Rectal smooth muscle tissue (tissue), 1 donor: ENCODE results near the gene SYT12.

Source experiments
- H3K27ac ChIP-seq: one replicate; pipeline ENCODE4 v1.7.0; 2013; ENCODE audit warnings: low read depth, low read length, inconsistent platforms
- H3K27me3 ChIP-seq: one replicate; pipeline ENCODE4 v1.7.0; 2013; ENCODE audit warnings: low read length; ENCODE audit not compliant: control insufficient read depth, insufficient read depth
- H3K36me3 ChIP-seq: one replicate; pipeline ENCODE4 v1.7.0; 2013; ENCODE audit warnings: low read length; ENCODE audit not compliant: control insufficient read depth, insufficient read depth
- H3K4me1 ChIP-seq: one replicate; pipeline ENCODE4 v1.7.0; 2013; ENCODE audit warnings: low read length; ENCODE audit not compliant: control insufficient read depth, insufficient read depth
- H3K4me3 ChIP-seq: one replicate; pipeline ENCODE4 v1.7.0; 2013; ENCODE audit warnings: low read length
- H3K9ac ChIP-seq: one replicate; pipeline ENCODE4 v1.7.0; 2013; ENCODE audit warnings: low read length

SYT12 gene

DNA sequence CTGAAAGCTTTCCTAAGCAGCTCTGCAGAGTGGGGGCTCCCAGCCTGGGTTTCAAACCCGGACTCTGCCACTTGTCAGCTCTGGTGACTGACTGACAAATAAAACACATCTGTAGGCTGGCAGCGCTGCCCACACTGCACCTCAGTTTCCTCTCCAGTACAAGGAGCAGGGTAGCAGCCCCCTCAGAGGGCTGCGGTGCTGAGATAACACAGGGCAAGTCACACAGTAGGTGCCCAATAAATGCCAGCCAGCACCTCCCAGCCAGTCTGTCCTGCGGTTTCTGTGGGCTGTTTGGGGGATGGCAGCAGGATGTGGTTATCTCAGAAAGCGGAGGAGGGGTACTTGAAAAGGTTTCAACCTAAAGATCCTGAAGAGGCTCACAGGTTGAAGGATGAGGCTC, 1.5 kb downstream of the SYT12 start:
- no peak overlapping the region for H3K27ac ChIP-seq
- peaks cover 15% of the 10 kb centered on the region for H3K27me3 ChIP-seq
- H3K9ac ChIP-seq: no peak overlapping the region
- H3K4me1 ChIP-seq: no peaks in the 10 kb centered on the region
- no peaks in the 10 kb centered on the region for H3K36me3 ChIP-seq
- no peak overlapping the region for H3K4me3 ChIP-seq

DNA sequence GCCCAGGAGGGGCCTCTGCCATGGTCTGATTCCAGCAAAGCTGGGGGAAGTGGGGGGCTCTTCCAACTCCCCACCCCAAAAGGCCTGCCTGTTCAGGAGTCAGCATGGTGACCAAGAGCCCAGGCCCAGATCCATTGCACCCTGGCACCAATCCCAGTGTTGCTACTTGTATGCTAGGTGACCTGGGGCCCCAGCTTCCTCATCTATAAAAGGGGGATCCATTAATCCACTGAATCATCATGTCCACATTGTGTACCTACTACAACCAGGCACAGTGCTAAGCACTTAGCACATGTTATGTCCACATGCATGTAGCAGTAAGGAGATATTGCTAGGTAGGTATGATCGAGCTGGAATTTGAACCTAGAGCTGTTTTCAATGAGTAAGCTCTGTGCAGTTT, 2.0 kb downstream of the SYT12 start:
- Histone ChIP-seq H3K36me3 (no peaks in the 10 kb centered on the region), H3K27ac (no peak overlapping the region), H3K27me3 (peaks cover 15% of the 10 kb centered on the region), H3K4me1 (no peaks in the 10 kb centered on the region), H3K4me3 (no peak overlapping the region), H3K9ac (no peak overlapping the region)

DNA sequence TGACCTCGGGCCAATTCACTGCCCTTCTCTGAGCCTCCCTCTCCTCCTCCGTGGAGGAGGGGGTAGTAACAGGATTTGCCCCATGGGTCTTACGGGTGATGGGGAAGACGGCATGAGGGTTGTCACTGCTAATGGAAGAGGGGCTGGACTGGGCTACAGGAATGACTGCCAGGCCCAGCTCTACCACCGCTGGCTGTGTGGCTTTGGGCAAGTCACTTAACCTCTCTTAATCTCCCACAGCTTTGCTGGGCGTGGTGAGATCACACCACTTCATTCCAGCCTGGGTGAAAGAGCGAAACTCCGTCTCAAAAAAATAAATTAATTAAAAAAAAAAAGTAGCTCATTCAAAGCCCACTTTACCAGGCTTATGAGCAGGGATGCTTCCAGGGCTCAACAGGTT, 2.8 kb downstream of the SYT12 start:
- peaks cover 15% of the 10 kb centered on the region for H3K27me3 ChIP-seq
- H3K36me3 ChIP-seq: no peaks in the 10 kb centered on the region
- H3K4me1 ChIP-seq: no peaks in the 10 kb centered on the region
- no peak overlapping the region for H3K9ac ChIP-seq
- no peak overlapping the region for H3K4me3 ChIP-seq
- no peak overlapping the region for H3K27ac ChIP-seq

DNA sequence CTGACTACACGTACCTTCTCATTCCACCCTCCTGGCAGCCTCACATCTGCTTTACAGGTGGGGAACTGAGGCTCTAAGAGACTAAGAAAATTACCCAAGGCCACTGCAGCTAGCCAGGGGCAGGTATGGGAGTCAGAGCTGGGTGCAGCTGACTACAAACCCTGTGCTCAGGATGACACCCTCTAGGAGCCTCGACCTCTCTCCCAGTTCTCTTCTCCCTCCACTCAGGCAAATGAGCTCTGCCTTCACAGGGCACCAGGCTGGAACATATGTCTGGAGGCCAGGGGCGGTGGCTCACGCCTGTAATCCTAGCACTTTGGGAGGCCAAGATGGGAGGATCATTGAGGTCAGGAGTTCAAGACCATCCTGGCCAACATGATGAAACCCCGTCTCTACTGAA, 4.0 kb downstream of the SYT12 start:
- Histone ChIP-seq H3K36me3 (no peaks in the 10 kb centered on the region), H3K27ac (no peak overlapping the region), H3K9ac (no peak overlapping the region), H3K4me3 (no peak overlapping the region), H3K27me3 (peaks cover 15% of the 10 kb centered on the region), H3K4me1 (no peaks in the 10 kb centered on the region)

DNA sequence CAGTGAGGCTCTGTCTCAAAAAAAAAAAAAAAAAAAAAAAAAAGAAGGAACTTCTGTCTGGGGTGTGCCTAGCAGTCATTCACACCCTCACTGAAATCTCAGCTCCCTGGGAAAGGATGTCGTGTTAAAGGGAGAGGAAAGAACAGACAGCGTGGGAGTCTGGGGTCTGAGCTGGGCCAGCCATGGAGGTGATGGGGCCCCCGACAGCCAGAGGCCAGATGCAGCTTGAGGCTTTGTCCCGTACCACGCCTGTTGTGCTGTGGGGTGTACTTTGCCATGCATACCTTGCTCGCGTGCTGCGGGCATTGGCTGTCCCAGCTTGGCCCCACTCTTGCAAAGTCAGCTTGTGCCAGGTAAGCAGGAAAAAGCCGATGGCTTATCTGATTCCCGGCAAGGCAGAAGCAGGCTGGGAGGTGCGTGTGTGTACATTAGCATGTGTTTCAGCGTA, 4.6 kb downstream of the SYT12 start:
- Histone ChIP-seq H3K36me3 (no peaks in the 10 kb centered on the region), H3K27me3 (peaks cover 10% of the 10 kb centered on the region), H3K4me3 (no peak overlapping the region), H3K4me1 (no peaks in the 10 kb centered on the region), H3K9ac (no peak overlapping the region), H3K27ac (no peak overlapping the region)

DNA sequence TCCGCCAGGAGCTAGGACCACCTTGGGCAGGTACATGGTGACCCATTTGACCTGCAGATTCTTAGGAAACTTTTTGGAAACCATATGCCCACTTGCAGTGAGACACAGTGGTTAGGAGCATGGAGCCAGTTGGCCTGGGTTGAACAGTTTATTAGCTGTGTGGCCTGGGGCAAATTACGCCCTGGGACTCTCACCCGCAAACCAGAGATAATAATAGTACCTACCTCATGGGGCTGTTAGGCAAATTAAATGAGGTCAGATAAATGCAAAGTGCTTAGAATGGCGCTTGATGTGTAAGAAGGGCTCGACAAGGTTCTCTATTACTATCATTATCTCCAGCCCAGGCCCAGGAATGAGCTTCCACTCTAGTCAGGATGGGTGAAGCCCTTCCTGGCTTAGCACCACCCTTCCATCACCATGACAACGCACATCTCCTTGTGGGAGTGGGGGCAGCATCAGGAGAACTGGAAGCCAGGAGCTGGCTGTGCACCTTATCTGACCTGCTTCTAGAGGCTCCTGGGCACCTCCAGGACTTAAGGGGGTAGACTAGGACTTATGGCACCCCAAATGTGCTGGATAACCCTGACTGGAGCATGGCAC, 5.1 kb downstream of the SYT12 start:
- Histone ChIP-seq H3K9ac (no peak overlapping the region), H3K27me3 (peaks cover 9% of the 10 kb centered on the region), H3K36me3 (no peaks in the 10 kb centered on the region), H3K27ac (no peak overlapping the region), H3K4me1 (no peaks in the 10 kb centered on the region), H3K4me3 (no peak overlapping the region)

DNA sequence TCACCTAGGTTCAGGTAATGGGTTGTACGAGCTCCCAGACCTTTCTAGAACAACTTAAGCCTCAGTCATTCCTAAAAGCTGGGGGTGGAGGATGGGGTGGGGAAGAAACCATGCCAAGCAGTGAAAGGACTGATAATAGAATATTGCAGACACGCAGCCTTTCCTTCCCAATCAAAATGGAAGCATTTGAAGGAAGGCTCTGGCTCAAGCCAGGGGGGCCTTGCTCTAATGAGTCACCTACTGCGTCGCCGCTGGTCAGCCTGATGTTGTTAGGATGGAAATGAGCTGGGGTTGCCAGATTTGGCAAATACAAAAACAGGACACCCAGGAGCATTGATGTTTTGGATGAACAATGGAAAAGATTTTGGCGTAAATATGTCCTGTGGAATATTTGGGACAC, 6.2 kb downstream of the SYT12 start:
- no peak overlapping the region for H3K27ac ChIP-seq
- H3K9ac ChIP-seq: no peak overlapping the region
- H3K27me3 ChIP-seq: peaks cover 5% of the 10 kb centered on the region
- no peak overlapping the region for H3K4me3 ChIP-seq
- no peaks in the 10 kb centered on the region for H3K4me1 ChIP-seq
- H3K36me3 ChIP-seq: no peaks in the 10 kb centered on the region

DNA sequence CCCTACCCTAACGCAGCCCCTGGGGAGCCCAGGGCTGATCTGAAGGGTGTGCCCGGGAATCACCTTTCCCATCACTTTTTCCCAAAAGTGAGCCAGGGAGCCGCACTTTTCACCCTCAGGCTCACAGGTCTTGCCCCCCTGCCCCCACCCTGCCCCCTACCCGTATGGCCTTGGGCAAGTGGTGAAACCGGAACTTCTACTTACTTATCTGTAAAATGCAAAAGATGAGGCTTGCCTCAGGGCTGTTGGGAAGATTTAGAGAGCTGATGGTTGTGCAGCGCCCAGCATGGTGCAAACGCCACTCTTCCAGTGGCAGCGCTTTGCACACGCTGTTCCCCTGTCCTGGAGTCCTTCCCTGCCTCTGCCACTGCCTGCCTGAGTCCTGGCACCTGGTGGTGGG, 8.0 kb downstream of the SYT12 start:
- Histone ChIP-seq H3K36me3 (no peaks in the 10 kb centered on the region), H3K27ac (no peak overlapping the region), H3K27me3 (no peaks in the 10 kb centered on the region), H3K4me3 (no peak overlapping the region), H3K9ac (no peak overlapping the region), H3K4me1 (no peaks in the 10 kb centered on the region)

DNA sequence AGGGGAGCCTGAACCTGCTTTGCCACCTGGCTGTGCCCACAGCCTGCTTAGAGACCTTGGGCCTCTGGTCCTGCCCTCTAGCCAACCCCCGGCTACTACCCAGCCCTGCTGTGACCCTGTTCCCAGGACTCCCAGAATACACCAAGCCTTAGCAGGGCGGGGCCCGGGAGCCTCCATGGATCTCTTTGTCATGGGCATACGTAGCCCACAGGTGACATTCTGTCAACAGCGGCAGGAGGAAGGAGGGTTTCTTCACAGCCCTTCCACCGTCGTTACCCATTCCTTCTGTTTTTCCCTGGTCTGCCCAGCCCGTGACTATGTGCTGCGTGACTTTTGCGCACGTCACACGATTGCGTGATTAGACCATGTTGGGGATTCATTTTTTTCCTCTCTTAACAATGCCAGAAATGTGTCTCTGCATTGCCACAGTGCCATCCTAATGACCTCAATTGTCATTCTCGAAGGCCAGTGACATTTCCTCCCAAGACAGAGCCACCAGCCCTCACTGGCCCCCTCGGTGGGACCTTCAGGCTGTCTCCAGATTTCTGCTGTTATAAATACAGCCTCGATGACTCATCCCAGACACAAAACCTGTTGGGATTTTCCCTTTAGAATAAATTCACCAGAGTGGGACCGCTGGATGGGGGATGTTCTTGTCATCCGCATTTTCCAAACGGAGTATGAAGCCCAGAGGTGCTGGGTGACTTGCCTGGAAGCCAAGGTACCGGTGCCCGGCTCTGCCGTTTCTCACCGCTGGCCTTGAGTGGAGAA, 9.0 kb downstream of the SYT12 start:
- Histone ChIP-seq H3K4me3 (no peak overlapping the region), H3K36me3 (no peaks in the 10 kb centered on the region), H3K27me3 (no peaks in the 10 kb centered on the region), H3K27ac (no peak overlapping the region), H3K9ac (no peak overlapping the region), H3K4me1 (no peaks in the 10 kb centered on the region)

DNA sequence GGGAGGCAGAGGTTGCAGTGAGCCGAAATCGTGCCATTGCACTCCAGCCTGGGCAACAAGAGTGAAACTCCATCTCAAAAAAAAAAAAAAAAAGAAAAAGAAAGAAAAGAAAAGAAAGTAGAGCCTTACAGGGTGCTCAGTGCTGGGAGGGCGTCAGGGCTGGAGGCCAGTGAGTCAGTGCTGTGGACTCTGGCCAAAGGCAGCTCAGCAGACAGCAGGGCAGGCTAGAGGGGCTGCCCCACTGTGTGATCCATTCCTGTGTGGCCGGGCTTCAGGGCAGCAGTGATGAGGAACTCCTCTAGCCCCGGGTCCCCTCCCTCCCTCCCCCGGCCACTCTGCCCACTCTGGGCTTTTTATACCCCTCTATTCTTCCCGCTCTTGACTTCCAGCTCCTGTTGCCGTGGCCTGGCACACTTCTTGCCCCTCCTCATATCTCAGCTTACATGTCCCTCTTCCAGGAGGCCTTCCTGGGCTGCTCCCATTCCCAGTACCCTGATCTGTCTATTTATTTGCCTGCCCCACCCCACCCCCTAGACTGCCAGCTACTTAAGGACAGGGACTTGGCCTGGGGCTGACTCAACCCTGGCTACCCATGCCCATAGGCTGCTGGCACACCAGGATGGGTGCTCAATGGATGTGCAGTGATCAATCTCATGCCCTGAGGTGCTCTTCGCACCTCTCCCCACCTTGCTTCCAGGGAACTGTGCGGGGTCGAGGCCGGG, 10.1 kb downstream of the SYT12 start:
- Histone ChIP-seq H3K4me1 (no peaks in the 10 kb centered on the region), H3K27ac (no peak overlapping the region), H3K4me3 (no peak overlapping the region), H3K36me3 (no peaks in the 10 kb centered on the region), H3K9ac (no peak overlapping the region), H3K27me3 (no peaks in the 10 kb centered on the region)

DNA sequence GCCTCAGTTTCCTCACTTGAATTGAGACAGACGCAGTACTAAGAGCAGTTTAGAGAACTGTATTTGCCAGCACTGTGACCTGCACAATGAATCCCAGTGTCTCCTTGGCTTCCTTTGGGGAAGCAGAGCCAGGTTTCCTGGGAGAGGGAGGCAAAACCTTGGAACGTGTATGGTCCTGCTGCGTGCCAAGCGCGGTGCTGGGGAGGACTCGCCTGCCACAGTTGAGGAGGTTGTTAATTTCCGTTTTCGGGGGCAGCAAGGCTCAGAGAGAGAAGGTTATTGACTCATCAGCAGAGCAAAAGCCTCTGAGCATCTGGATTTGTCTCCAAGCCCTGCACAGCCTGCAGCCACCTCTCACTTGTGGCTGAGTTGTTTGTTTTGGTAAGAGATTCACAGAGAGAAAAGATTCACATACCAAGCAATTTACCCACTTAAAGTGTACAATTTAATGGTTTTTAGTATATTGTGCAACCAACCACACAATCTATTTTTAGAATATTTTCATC, 10.8 kb downstream of the SYT12 start:
- no peaks in the 10 kb centered on the region for H3K36me3 ChIP-seq
- H3K27ac ChIP-seq: no peak overlapping the region
- H3K4me3 ChIP-seq: no peak overlapping the region
- no peaks in the 10 kb centered on the region for H3K4me1 ChIP-seq
- H3K27me3 ChIP-seq: no peaks in the 10 kb centered on the region
- H3K9ac ChIP-seq: no peak overlapping the region

DNA sequence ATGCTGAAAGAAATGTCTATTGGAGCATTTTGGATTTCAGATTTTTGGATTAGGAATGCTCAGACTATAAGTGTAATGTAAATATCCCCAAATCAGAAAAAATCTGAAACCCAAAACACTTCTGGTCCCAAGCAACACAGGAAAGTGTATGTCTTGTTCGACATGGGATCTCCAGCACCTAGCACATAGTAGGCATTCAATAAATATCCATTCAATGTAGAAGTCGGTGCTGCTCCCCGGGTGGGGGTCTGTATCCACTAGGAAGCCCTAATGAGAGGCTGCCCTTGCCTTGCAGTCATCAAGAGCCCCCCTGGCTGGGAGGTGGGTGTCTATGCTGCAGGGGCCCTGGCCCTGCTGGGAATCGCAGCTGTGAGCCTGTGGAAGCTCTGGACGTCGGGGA, 11.4 kb downstream of the SYT12 start:
- Histone ChIP-seq H3K27me3 (no peaks in the 10 kb centered on the region), H3K4me1 (no peaks in the 10 kb centered on the region), H3K27ac (no peak overlapping the region), H3K4me3 (no peak overlapping the region), H3K9ac (no peak overlapping the region), H3K36me3 (no peaks in the 10 kb centered on the region)
